Loucy (cell line): ENCODE measurements around the gene DBNDD1.
A peak's percentile ranks its signal among the peaks of the same experiment; 100 is the strongest.
"Not testable (repeated sequence)": the region's sequence is repeated elsewhere in the genome, so short reads cannot be mapped to it uniquely, and the experiment has no call there.

Experiments used
- H2AFZ ChIP-seq: fragments of 200-600 bp; sonication (generic); 2 replicates; pipeline ENCODE4 v1.6.0; 2016; ENCODE audit warnings: antibody characterized with exemption, mild to moderate bottlenecking, low read length, moderate library complexity
- H3F3A ChIP-seq: fragments of 200-600 bp; 2 replicates; pipeline ENCODE4 v1.6.0; 2016; ENCODE audit warnings: antibody characterized with exemption, low read depth, mild to moderate bottlenecking
- H3K27me3 ChIP-seq: fragments of 200-600 bp; sonication (generic); 2 replicates; pipeline ENCODE4 v1.6.1; 2014; ENCODE audit warnings: low read length, mild to moderate bottlenecking; ENCODE audit not compliant: insufficient read depth, poor library complexity, severe bottlenecking
- H3K36me3 ChIP-seq: fragments of 200-600 bp; sonication (generic); 2 replicates; pipeline ENCODE4 v1.6.1; 2016; ENCODE audit warnings: low read length; ENCODE audit not compliant: insufficient read depth
- H3K4me1 ChIP-seq: fragments of 200-600 bp; sonication (generic); 2 replicates; pipeline ENCODE4 v1.5.1; 2014; ENCODE audit warnings: low read length, mild to moderate bottlenecking; ENCODE audit not compliant: insufficient read depth, poor library complexity, severe bottlenecking
- H3K4me2 ChIP-seq: fragments of 200-600 bp; sonication (generic); 2 replicates; pipeline ENCODE4 v1.6.0; 2014; ENCODE audit warnings: antibody characterized with exemption, low read length, low read depth, mild to moderate bottlenecking; ENCODE audit not compliant: poor library complexity, severe bottlenecking
- H3K4me3 ChIP-seq: fragments of 200-600 bp; sonication (generic); 2 replicates; pipeline ENCODE4 v1.5.1; 2014; ENCODE audit warnings: low read length, mild to moderate bottlenecking, mixed read lengths; ENCODE audit not compliant: poor library complexity, severe bottlenecking
- H3K79me2 ChIP-seq: fragments of 200-600 bp; sonication (generic); 2 replicates; pipeline ENCODE4 v1.6.1; 2014; ENCODE audit warnings: low read length; ENCODE audit not compliant: insufficient read depth
- H3K9ac ChIP-seq: fragments of 200-600 bp; sonication (generic); 2 replicates; pipeline ENCODE4 v1.6.0; 2014; ENCODE audit warnings: mild to moderate bottlenecking, low read depth, low read length, moderate library complexity; ENCODE audit not compliant: poor library complexity, severe bottlenecking
- H3K9me2 ChIP-seq: fragments of 200-600 bp; sonication (generic); replicated peaks from 2 replicates; pipeline ENCODE4 v1.6.1; 2016; ENCODE audit warnings: low read depth, low read length, mixed read lengths
- H3K9me3 ChIP-seq: fragments of 200-600 bp; sonication (generic); 2 replicates; pipeline ENCODE4 v1.6.1; 2014; ENCODE audit warnings: mild to moderate bottlenecking, antibody characterized with exemption, low read length, low read depth; ENCODE audit not compliant: insufficient read depth
- H4K20me1 ChIP-seq: fragments of 200-600 bp; sonication (generic); 2 replicates; pipeline ENCODE4 v1.6.0; 2014; ENCODE audit warnings: antibody characterized with exemption, low read length, mild to moderate bottlenecking; ENCODE audit not compliant: insufficient read depth, poor library complexity, severe bottlenecking
- CTCF ChIP-seq: fragments of 200-600 bp; sonication (generic); conservative IDR thresholded peaks from 2 replicates; pipeline ENCODE4 v1.5.1; 2014; ENCODE audit warnings: mild to moderate bottlenecking, antibody characterized with exemption, low read length
- EZH2phosphoT487 ChIP-seq: fragments of 200-600 bp; IDR thresholded peaks from 2 replicates; pipeline ENCODE4 v1.6.1; 2018; ENCODE audit warnings: antibody characterized with exemption, mild to moderate bottlenecking, moderate library complexity, borderline replicate concordance

The DBNDD1 gene

GRCh38 chr16:90009172-90009899 lies 9.9 kb downstream of the DBNDD1 start:
- Histone ChIP-seq H2AFZ (no peak overlapping the region), H3F3A (no peaks in the 10 kb centered on the region), H3K36me3 (no peaks in the 10 kb centered on the region), H3K4me1 (peaks cover 23% of the 10 kb centered on the region), H4K20me1 (no peaks in the 10 kb centered on the region), H3K27me3 (no peaks in the 10 kb centered on the region), H3K4me2 (peak overlapping the region; percentile 91), H3K79me2 (no peaks in the 10 kb centered on the region), H3K4me3 (peak overlapping the region; percentile 75), H3K9me3 (no peaks in the 10 kb centered on the region), H3K9me2 (no peaks in the 10 kb centered on the region), H3K9ac (peak overlapping the region; percentile 48)
- TF ChIP-seq EZH2phosphoT487 (no peak), CTCF (no peak)

GRCh38 chr16:90008708-90009145 lies 10.5 kb downstream of the DBNDD1 start:
- Histone ChIP-seq H4K20me1 (no peaks in the 10 kb centered on the region), H3K9ac (peak overlapping the region; percentile 70), H3K4me1 (peaks cover 23% of the 10 kb centered on the region), H3K9me3 (no peaks in the 10 kb centered on the region), H3F3A (no peaks in the 10 kb centered on the region), H3K4me2 (peak overlapping the region; percentile 91), H3K9me2 (no peaks in the 10 kb centered on the region), H2AFZ (no peak overlapping the region), H3K4me3 (peak overlapping the region; percentile 75), H3K36me3 (no peaks in the 10 kb centered on the region), H3K79me2 (no peaks in the 10 kb centered on the region), H3K27me3 (no peaks in the 10 kb centered on the region)
- TF ChIP-seq EZH2phosphoT487 (no peak), CTCF (no peak)

- not testable (repeated sequence) for H2AFZ ChIP-seq, H4K20me1 ChIP-seq, H3K9me3 ChIP-seq, H3K4me2 ChIP-seq, H3K36me3 ChIP-seq, H3K4me3 ChIP-seq, H3F3A ChIP-seq, H3K9me2 ChIP-seq, H3K27me3 ChIP-seq, H3K79me2 ChIP-seq, H3K9ac ChIP-seq
- peaks cover 23% of the 10 kb centered on the region for H3K4me1 ChIP-seq
These were observed 11.5 kb downstream of the DBNDD1 start for GRCh38 chr16:90007635-90008234.

GRCh38 chr16:90007015-90007414 lies 12.2 kb downstream of the DBNDD1 start:
- Histone ChIP-seq H3K4me2 (no peak overlapping the region), H2AFZ (no peak overlapping the region), H3K4me1 (peaks cover 23% of the 10 kb centered on the region), H3K4me3 (no peak overlapping the region), H3K9ac (no peak overlapping the region), H3K36me3 (no peaks in the 10 kb centered on the region), H3F3A (no peaks in the 10 kb centered on the region), H3K9me2 (no peaks in the 10 kb centered on the region), H3K27me3 (no peaks in the 10 kb centered on the region), H3K9me3 (no peaks in the 10 kb centered on the region), H3K79me2 (no peaks in the 10 kb centered on the region), H4K20me1 (no peaks in the 10 kb centered on the region)
- no peak for TF ChIP-seq CTCF
- TF ChIP-seq EZH2phosphoT487, result no peak
